Activated naive CD8-positive, alpha-beta T cell (primary cell): ENCODE results near the gene CALHM3.
A peak's percentile ranks its signal among the peaks of the same experiment; 100 is the strongest.
"Not testable (repeated sequence)": the region's sequence is repeated elsewhere in the genome, so short reads cannot be mapped to it uniquely, and the experiment has no call there.

ENCODE experiments used
- H3K27ac Mint-ChIP-seq: one replicate; pipeline ENCODE4 v1.8.0; 2021; ENCODE audit warnings: mixed read lengths
- H3K27me3 Mint-ChIP-seq: one replicate; pipeline ENCODE4 v1.8.0; 2021; ENCODE audit warnings: mixed read lengths
- H3K36me3 Mint-ChIP-seq: one replicate; pipeline ENCODE4 v1.8.0; 2021; ENCODE audit warnings: mixed read lengths
- H3K4me1 Mint-ChIP-seq: one replicate; pipeline ENCODE4 v1.8.0; 2021; ENCODE audit warnings: low read depth, mixed read lengths
- H3K4me3 Mint-ChIP-seq: one replicate; pipeline ENCODE4 v1.8.0; 2021; ENCODE audit warnings: mild to moderate bottlenecking, mixed read lengths
- H3K9me3 Mint-ChIP-seq: one replicate; pipeline ENCODE4 v1.8.0; 2021; ENCODE audit warnings: low read depth, mixed read lengths

CALHM3 gene

GRCh38 chr10:103492655-103493261, 13.7 kb upstream of the CALHM3 start:
- Mint-ChIP-seq H3K9me3 (no peaks in the 10 kb centered on the region), H3K27me3 (peaks cover 23% of the 10 kb centered on the region), H3K4me1 (peaks cover 32% of the 10 kb centered on the region), H3K4me3 (peak overlapping the region; percentile 82), H3K27ac (no peak overlapping the region), H3K36me3 (no peaks in the 10 kb centered on the region)

DNA sequence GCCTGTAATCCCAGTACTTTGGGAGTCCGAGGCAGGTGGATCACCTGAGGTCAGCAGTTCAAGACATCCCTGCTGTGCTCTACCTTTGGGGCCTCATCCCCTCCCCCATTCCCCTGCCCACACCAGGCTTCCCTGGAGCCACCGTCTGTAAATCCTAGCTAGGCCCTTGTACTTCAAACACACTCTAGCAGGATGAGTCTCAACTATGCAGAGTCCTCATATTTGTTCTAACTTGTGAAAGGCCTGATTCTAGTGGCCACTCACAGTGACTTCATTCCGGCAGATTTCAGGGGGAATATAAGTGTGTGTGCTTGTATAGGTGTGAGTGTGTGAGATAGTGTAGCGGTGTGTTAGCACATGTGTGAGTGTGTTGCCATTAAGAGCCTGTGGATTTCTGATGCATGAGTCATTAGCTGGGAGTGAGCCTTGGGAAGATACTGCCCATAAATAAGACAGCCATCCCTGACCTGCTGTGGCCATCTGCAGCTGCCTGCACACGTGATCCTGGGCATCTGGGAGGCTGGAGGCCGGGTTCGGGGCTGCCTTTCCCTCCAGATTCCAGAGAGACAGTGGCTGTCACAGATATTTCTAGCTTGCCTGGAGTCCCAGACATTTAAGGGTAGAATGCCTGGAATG, 12.8 kb upstream of the CALHM3 start:
- H3K4me3 Mint-ChIP-seq: peak overlapping the region; percentile 0
- peaks cover 17% of the 10 kb centered on the region for H3K27me3 Mint-ChIP-seq
- H3K4me1 Mint-ChIP-seq: peaks cover 32% of the 10 kb centered on the region
- H3K27ac Mint-ChIP-seq: no peak overlapping the region
- H3K36me3 Mint-ChIP-seq: no peaks in the 10 kb centered on the region
- no peaks in the 10 kb centered on the region for H3K9me3 Mint-ChIP-seq

GRCh38 chr10:103490986-103491314, 11.9 kb upstream of the CALHM3 start:
- Mint-ChIP-seq H3K9me3 (no peaks in the 10 kb centered on the region), H3K4me3 (no peak overlapping the region), H3K27me3 (peaks cover 15% of the 10 kb centered on the region), H3K4me1 (peaks cover 32% of the 10 kb centered on the region), H3K27ac (no peak overlapping the region), H3K36me3 (no peaks in the 10 kb centered on the region)

DNA sequence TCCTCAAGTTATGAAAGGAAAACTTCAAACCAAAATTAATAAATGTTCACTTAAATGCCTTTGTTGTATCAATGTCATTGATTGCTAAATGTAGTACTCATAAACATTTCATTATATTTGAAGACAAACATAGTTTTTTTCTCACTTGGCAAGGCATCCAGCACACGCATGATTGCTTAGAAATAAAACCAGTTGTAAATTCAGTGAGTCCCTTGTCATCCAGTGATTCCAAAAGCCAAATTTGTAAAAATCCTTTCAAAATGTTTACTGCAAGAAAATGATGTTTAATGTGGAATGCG, 8.3 kb upstream of the CALHM3 start:
- peaks cover 1% of the 10 kb centered on the region for H3K27me3 Mint-ChIP-seq

DNA sequence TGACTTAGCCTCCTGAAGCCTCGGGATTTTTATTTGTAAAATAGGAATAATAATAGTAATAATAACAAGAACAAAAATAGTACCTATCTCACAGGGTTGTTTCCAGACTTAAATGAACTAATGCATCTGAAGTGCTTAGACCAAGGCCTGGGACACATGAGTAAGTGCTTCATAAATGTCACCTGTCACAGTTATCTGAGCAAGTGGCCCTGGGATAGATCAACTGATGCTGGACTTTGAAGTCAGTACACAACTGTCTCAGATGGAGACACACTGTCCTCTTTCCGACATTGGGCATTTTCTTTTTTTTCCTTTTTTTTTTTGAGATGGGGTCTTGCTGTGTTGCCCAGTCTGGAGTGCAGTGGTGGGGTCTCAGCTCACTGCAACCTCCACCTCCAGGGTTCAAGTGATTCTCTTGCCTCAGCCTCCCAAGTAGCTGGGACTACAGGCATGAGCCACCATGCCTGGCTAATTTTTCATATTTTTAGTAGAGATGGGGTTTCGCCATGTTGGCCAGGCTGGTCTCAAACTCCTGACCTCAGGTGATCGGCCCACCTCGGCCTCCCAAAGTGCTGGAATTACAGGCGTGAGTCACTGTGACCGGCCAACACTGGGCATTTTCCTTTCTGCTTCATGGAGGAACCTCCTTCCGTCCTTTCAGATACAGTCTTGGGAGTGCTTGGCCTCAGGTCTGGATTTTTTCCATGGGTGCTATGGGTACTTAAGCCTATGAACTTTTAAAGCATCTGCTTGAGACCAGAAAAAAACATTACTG, 7.8 kb upstream of the CALHM3 start:
- not testable (repeated sequence) for H3K9me3 Mint-ChIP-seq, H3K36me3 Mint-ChIP-seq, H3K4me3 Mint-ChIP-seq, H3K27ac Mint-ChIP-seq, H3K27me3 Mint-ChIP-seq
- H3K4me1 Mint-ChIP-seq: peaks cover 19% of the 10 kb centered on the region

More for the DNA sequence above, 8.3 kb upstream of the CALHM3 start:
- H3K9me3 Mint-ChIP-seq: no peaks in the 10 kb centered on the region
- no peaks in the 10 kb centered on the region for H3K36me3 Mint-ChIP-seq
- H3K4me3 Mint-ChIP-seq: no peak overlapping the region
- H3K4me1 Mint-ChIP-seq: peaks cover 22% of the 10 kb centered on the region
- H3K27ac Mint-ChIP-seq: no peak overlapping the region

DNA sequence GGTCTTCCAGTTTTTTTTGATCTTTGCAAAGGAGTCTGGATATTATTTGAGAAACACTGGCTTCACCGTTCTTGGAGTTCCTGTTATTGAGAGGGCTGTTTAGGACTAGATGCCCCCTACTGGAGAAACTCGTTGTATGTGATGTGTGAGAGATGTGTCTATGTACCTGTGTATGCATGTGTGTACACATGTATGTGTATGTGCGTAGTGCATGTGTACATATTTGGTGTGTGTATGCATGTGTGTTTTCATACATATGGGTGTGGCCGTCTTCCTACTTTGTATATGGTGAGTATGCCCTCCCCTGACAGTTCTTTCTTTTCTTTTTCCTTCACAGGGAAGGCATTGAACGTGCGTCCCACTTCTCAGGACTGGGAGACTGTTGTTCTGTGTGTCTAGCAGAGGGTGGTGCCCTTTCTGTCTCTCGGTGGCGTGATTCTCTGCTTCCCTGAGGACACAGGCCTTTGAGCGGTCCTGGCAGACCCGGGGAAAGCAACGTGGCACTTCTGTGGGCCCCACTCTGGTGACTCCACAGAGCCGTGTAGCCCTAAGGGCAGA, 3.0 kb upstream of the CALHM3 start:
- H3K27me3 Mint-ChIP-seq: peaks cover 1% of the 10 kb centered on the region
- no peak overlapping the region for H3K27ac Mint-ChIP-seq
- H3K36me3 Mint-ChIP-seq: no peaks in the 10 kb centered on the region
- no peak overlapping the region for H3K4me3 Mint-ChIP-seq
- H3K9me3 Mint-ChIP-seq: no peaks in the 10 kb centered on the region
- H3K4me1 Mint-ChIP-seq: peaks cover 4% of the 10 kb centered on the region

DNA sequence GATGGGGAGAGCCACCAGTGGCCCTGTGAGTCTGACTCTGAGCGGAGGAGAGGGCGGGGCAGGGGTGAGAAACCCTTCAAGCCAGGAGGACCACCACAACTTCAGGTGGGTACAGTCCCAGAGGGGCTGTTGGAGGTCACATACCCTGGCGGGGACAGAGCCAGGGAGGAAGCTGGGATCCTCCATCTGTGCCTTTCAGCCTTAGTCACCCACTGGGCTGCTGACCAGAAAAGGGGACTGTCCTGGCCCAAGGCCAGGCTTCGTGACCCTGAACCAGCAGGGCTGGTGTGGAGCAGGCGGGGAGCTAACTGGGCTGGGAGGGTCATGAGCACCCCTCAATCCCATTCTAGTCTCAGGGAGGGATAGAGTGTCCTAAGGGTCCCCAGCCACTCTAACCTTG, 1.5 kb upstream of the CALHM3 start:
- no peaks in the 10 kb centered on the region for H3K36me3 Mint-ChIP-seq
- no peak overlapping the region for H3K27ac Mint-ChIP-seq
- H3K9me3 Mint-ChIP-seq: no peaks in the 10 kb centered on the region
- peaks cover 2% of the 10 kb centered on the region for H3K4me1 Mint-ChIP-seq
- no peaks in the 10 kb centered on the region for H3K27me3 Mint-ChIP-seq
- H3K4me3 Mint-ChIP-seq: no peak overlapping the region

- Mint-ChIP-seq H3K4me3 (no peak overlapping the region), H3K36me3 (no peaks in the 10 kb centered on the region), H3K9me3 (no peaks in the 10 kb centered on the region), H3K27me3 (no peaks in the 10 kb centered on the region), H3K4me1 (peaks cover 2% of the 10 kb centered on the region), H3K27ac (no peak overlapping the region)
Measured at GRCh38 chr10:103478671-103479070, 369 bp downstream of the CALHM3 start.

- no peaks in the 10 kb centered on the region for H3K36me3 Mint-ChIP-seq
- no peak overlapping the region for H3K27ac Mint-ChIP-seq
Measured at GRCh38 chr10:103476046-103476768, 2.8 kb downstream of the CALHM3 start.

GRCh38 chr10:103475437-103475836, 3.6 kb downstream of the CALHM3 start:
- no peak overlapping the region for H3K4me3 Mint-ChIP-seq
- H3K4me1 Mint-ChIP-seq: peaks cover 22% of the 10 kb centered on the region
- H3K36me3 Mint-ChIP-seq: no peaks in the 10 kb centered on the region
- H3K27me3 Mint-ChIP-seq: no peaks in the 10 kb centered on the region
- no peaks in the 10 kb centered on the region for H3K9me3 Mint-ChIP-seq
- no peak overlapping the region for H3K27ac Mint-ChIP-seq

More at GRCh38 chr10:103476046-103476768, 2.8 kb downstream of the CALHM3 start:
- Mint-ChIP-seq H3K9me3 (no peaks in the 10 kb centered on the region), H3K4me3 (no peak overlapping the region), H3K27me3 (no peaks in the 10 kb centered on the region), H3K4me1 (peaks cover 14% of the 10 kb centered on the region)

- peaks cover 32% of the 10 kb centered on the region for H3K4me1 Mint-ChIP-seq
- no peaks in the 10 kb centered on the region for H3K36me3 Mint-ChIP-seq
- no peaks in the 10 kb centered on the region for H3K27me3 Mint-ChIP-seq
- no peak overlapping the region for H3K4me3 Mint-ChIP-seq
- no peak overlapping the region for H3K27ac Mint-ChIP-seq
- H3K9me3 Mint-ChIP-seq: no peaks in the 10 kb centered on the region
Measured at GRCh38 chr10:103474077-103474476, 5.0 kb downstream of the CALHM3 start.

- Mint-ChIP-seq H3K27ac (no peak overlapping the region), H3K4me3 (no peak overlapping the region), H3K27me3 (no peaks in the 10 kb centered on the region), H3K9me3 (no peaks in the 10 kb centered on the region), H3K36me3 (no peaks in the 10 kb centered on the region), H3K4me1 (peaks cover 32% of the 10 kb centered on the region)
Measured at GRCh38 chr10:103473261-103473671, 5.8 kb downstream of the CALHM3 start.

DNA sequence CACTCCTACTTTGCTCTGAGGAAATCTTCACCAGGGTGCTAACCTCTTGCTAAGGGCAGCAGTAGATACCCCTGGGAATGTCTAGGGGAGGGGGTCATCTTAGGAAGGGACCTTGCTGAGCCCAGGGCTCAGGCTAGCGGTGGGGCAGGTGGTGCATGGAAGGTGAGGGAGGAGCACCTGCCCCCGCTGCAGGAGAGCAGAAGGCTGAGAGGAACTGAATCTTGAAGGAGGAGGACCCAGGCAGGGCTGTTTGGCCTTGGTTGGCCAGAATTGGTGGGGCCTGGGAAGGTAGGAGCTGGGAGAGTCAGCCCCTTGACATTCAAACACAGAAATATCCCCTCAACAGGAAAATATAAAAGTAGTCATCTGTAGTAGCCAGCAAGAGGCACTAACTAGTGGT, 7.0 kb downstream of the CALHM3 start:
- Mint-ChIP-seq H3K4me3 (no peak overlapping the region), H3K27ac (peak overlapping the region; percentile 34), H3K4me1 (peaks cover 38% of the 10 kb centered on the region), H3K36me3 (no peaks in the 10 kb centered on the region), H3K9me3 (no peaks in the 10 kb centered on the region), H3K27me3 (no peaks in the 10 kb centered on the region)

DNA sequence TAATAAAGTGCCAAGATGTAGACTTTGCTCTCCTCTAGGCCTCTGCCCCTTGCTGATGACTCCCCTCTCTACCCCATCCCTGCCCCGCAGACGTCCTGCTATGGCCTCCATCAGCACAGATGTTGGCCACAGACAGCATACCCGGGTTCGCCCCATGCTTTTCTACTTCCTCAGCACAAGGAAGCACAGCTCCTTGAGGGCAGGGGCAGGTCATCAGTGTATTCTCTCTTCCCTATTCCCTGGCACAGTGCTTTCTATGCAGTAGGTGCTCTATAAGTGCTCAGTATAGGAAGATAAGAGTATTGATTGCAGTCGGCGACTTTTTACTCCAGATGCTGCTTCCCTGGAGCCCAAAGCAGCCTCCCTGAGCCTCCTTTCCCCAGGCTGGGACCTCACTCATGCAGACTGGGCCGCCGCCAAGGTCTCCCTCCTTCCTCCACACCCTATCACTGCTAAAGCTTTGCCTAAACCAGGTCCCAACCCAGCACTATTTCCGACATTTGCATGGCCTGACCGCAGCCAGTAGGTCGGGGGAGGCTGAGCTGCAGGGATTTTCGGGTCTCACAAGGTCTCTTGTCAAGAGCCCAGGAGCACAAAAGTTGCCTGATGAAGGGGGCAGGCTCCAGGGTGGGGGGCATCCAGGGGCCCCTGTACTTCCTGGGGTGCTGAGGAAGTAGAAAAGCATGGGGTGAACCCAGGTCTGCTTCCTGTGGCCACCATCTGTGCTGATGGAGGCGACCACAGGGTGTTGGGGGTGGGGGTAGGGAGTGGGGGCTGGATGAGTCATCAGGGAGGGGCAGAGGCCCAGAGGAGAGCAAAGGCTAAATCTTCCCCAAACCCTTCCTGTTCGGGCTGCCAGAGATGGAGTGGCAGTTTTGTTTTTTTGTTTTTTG, 8.0 kb downstream of the CALHM3 start:
- Mint-ChIP-seq H3K27me3 (no peaks in the 10 kb centered on the region), H3K36me3 (no peaks in the 10 kb centered on the region), H3K4me1 (peaks cover 38% of the 10 kb centered on the region)

More for the DNA sequence above, 8.0 kb downstream of the CALHM3 start:
- H3K4me3 Mint-ChIP-seq: peak overlapping the region; percentile 46
- H3K9me3 Mint-ChIP-seq: no peaks in the 10 kb centered on the region
- H3K27ac Mint-ChIP-seq: peak overlapping the region; percentile 87
